Brain microvascular endothelial cell (primary cell): Measurements from ENCODE around the gene CANT1.

Experiments
- DNase-seq: peaks from one replicate; pipeline ENCODE4 v3.0.0-alpha.2; 2020
- H3K27ac ChIP-seq: fragments of 250-450 bp; sonication (Bioruptor Pico); 2 replicates; pipeline ENCODE4 v1.5.1; 2020; ENCODE audit warnings: mild to moderate bottlenecking, moderate library complexity
- H3K27me3 ChIP-seq: fragments of 250-450 bp; sonication (Bioruptor Pico); replicated peaks from 2 replicates; pipeline ENCODE4 v1.5.1; 2020; ENCODE audit warnings: mild to moderate bottlenecking
- H3K36me3 ChIP-seq: fragments of 250-450 bp; sonication (Bioruptor Pico); replicated peaks from 2 replicates; pipeline ENCODE4 v1.5.1; 2020; ENCODE audit warnings: mild to moderate bottlenecking
- H3K4me3 ChIP-seq: 2 replicates; pipeline ENCODE4 v1.5.1; 2011; ENCODE audit warnings: low read depth, mild to moderate bottlenecking, control low read depth, low read length, moderate library complexity
- in situ Hi-C: cut with HindIII; loops from 2 replicates; pipeline ENCODE4 v1.10.0; 2017; ENCODE audit warnings: low sequenced_read_pairs, low pct_ligation_motif_present
- TF ChIP-seq, protein P1 (sequence below): IDR thresholded peaks from 2 replicates; pipeline ENCODE4 v1.5.1; 2011; ENCODE audit warnings: low read depth, mild to moderate bottlenecking, moderate library complexity, low read length, control low read depth, inconsistent platforms; ENCODE audit errors: missing control alignments

Gene CANT1

GRCh38 chr17:78953356-78954350 is 55.9 kb downstream of the CANT1 start:
- H3K36me3 ChIP-seq, result no peaks in the 10 kb centered on the region

DNA sequence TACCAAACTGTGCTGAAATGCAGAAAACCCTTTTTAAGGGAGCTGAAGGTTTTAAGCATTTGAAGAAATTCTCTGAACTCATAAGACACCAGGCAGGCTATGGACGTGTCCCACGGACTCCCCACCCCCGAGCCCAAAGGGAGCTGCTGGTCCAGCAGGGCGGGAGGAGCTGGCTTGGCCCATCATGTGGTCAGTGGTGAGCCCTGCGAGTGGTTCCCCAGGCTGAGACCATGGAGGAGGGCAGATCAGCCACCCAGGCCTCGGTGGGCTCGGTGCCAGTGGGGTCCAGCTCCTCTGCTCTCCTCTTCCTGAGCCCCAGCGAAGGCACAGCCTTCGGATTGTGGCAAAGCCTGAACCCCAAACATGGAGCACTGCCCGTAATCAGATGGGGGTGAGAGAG is 56.9 kb downstream of the CANT1 start:
- TF ChIP-seq, protein P1, sequence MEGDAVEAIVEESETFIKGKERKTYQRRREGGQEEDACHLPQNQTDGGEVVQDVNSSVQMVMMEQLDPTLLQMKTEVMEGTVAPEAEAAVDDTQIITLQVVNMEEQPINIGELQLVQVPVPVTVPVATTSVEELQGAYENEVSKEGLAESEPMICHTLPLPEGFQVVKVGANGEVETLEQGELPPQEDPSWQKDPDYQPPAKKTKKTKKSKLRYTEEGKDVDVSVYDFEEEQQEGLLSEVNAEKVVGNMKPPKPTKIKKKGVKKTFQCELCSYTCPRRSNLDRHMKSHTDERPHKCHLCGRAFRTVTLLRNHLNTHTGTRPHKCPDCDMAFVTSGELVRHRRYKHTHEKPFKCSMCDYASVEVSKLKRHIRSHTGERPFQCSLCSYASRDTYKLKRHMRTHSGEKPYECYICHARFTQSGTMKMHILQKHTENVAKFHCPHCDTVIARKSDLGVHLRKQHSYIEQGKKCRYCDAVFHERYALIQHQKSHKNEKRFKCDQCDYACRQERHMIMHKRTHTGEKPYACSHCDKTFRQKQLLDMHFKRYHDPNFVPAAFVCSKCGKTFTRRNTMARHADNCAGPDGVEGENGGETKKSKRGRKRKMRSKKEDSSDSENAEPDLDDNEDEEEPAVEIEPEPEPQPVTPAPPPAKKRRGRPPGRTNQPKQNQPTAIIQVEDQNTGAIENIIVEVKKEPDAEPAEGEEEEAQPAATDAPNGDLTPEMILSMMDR, result no peak
- Histone ChIP-seq H3K36me3 (no peaks in the 10 kb centered on the region), H3K27ac (no peak overlapping the region), H3K4me3 (no peak overlapping the region), H3K27me3 (no peaks in the 10 kb centered on the region)
- in situ Hi-C loops, result no loop called here
- no peak for DNase-seq

More at GRCh38 chr17:78953356-78954350, 55.9 kb downstream of the CANT1 start:
- H3K4me3 ChIP-seq, result no peak overlapping the region
- DNase-seq, result no peak
- TF ChIP-seq, protein P1, result no peak
- no peaks in the 10 kb centered on the region for H3K27me3 ChIP-seq
- in situ Hi-C loops, result no loop called here
- H3K27ac ChIP-seq, result no peak overlapping the region

- no peak overlapping the region for H3K4me3 ChIP-seq
- TF ChIP-seq, protein P1, result no peak
- no peak for DNase-seq
- in situ Hi-C loops, result no loop called here
- no peaks in the 10 kb centered on the region for H3K36me3 ChIP-seq
- no peaks in the 10 kb centered on the region for H3K27me3 ChIP-seq
- no peak overlapping the region for H3K27ac ChIP-seq
These were observed 57.5 kb downstream of the CANT1 start for GRCh38 chr17:78951967-78952551.

- Histone ChIP-seq H3K27me3 (no peaks in the 10 kb centered on the region), H3K36me3 (no peaks in the 10 kb centered on the region), H3K27ac (no peak overlapping the region), H3K4me3 (no peak overlapping the region)
- no peak for DNase-seq
- in situ Hi-C loops, result no loop called here
- TF ChIP-seq, protein P1, result no peak
These were observed 58.7 kb downstream of the CANT1 start for GRCh38 chr17:78950870-78951269.

GRCh38 chr17:78947235-78948149 is 62.1 kb downstream of the CANT1 start:
- in situ Hi-C loops, result no loop called here
- Histone ChIP-seq H3K27ac (no peak overlapping the region), H3K4me3 (no peak overlapping the region), H3K36me3 (no peaks in the 10 kb centered on the region), H3K27me3 (no peaks in the 10 kb centered on the region)
- DNase-seq, result no peak
- TF ChIP-seq, protein P1, result no peak
